ENCODE results near the gene PACSIN3.
"Not testable (repeated sequence)": the region's sequence is repeated elsewhere in the genome, so short reads cannot be mapped to it uniquely, and the experiment has no call there.

The PACSIN3 gene

GRCh38 chr11:47191137-47191536 lies 4.9 kb upstream of the PACSIN3 start:
- DNase-seq, result not testable (repeated sequence)

GRCh38 chr11:47189100-47189834 lies 3.0 kb upstream of the PACSIN3 start:
- DNase-seq, result no peak

- no peak for DNase-seq
Measured at GRCh38 chr11:47188259-47188658, 2.0 kb upstream of the PACSIN3 start.

GRCh38 chr11:47187723-47188122 lies 1.5 kb upstream of the PACSIN3 start:
- no peak for DNase-seq

- peak; percentile 66 for DNase-seq
Measured at GRCh38 chr11:47186700-47187695, 764 bp upstream of the PACSIN3 start.

- DNase-seq, result no peak
Measured at GRCh38 chr11:47185305-47186075, 744 bp downstream of the PACSIN3 start.

- DNase-seq, result no peak
Measured at GRCh38 chr11:47184711-47185304, 1.4 kb downstream of the PACSIN3 start.

- DNase-seq, result no peak
Measured at GRCh38 chr11:47183969-47184368, 2.3 kb downstream of the PACSIN3 start.

- no peak for DNase-seq
Measured at GRCh38 chr11:47183031-47183856, 3.0 kb downstream of the PACSIN3 start.

- DNase-seq, result no peak
Measured at GRCh38 chr11:47182380-47182779, 3.9 kb downstream of the PACSIN3 start.

GRCh38 chr11:47181271-47181670 lies 5.0 kb downstream of the PACSIN3 start:
- no peak for DNase-seq

GRCh38 chr11:47180006-47180787 lies 6.0 kb downstream of the PACSIN3 start:
- DNase-seq, result no peak

- DNase-seq, result peak; percentile 48
Measured at GRCh38 chr11:47179655-47179991, 6.6 kb downstream of the PACSIN3 start.

GRCh38 chr11:47178737-47179654 lies 7.2 kb downstream of the PACSIN3 start:
- no peak for DNase-seq

GRCh38 chr11:47178316-47178715 lies 7.9 kb downstream of the PACSIN3 start:
- no peak for DNase-seq

- no peak for DNase-seq
Measured at GRCh38 chr11:47177846-47178245, 8.4 kb downstream of the PACSIN3 start.

GRCh38 chr11:47177229-47177845 lies 8.9 kb downstream of the PACSIN3 start:
- peak; percentile 75 for DNase-seq

GRCh38 chr11:47176328-47177228 lies 9.7 kb downstream of the PACSIN3 start, which contains the start of gene ARFGAP2:
TSS of gene ARFGAP2 (minus strand) at chr11:47176879. CDS start at chr11:47176853, 26 bp downstream.
- peak; percentile 97 for DNase-seq

Measured in CD4-positive, alpha-beta T cell treated with Interleukin-17A for 4 hours (primary cell).